HG03280 (cell line): ENCODE data around the gene GALNT17.

Source experiments
- ATAC-seq: cut with Tn5 transposase; IDR thresholded peaks from one replicate; pipeline ENCODE4 v1.9.1; 2021; ENCODE audit warnings: mild to moderate bottlenecking, moderate library complexity; ENCODE audit not compliant: unreplicated experiment

GALNT17 gene

DNA sequence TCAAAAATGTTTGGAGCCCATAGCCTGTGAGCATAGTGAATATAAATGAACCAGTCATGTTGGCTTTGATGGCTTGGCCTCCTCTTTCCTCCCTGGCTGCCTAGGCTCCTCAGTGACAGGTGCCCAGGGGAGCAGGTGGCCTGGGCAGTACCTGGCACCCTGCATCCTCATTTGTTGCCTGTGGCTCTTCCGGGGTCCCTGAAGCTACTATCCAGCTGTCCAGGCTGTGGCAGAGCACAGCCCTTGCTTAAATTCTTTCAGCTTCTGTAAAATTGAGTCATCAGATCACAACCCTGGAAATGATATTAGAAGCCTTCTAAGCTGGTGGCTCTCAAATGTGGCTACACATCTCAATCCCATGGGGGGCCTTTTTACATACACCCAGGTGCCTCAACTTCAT is 525.4 kb downstream of the GALNT17 start:
- no peak for ATAC-seq

DNA sequence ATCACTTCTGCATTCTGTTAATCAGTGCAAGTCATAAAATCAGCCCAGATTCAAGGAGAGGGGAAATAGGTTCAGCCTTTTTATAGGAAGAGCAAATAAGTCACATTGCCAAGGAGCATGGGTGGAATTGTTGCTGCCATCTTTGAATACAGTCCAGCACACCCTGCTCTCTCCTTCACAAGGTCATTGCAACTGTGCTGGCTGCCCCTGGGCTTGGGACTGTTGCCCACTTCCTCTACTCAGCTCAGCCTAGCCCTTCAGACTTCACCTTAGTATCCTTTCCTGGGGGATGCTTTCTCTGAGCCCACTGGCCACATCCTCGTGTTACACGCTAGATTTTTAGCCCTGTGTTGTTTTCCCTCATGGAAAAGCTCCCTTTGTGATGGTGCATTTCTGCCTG is 527.7 kb downstream of the GALNT17 start:
- ATAC-seq, result no peak

DNA sequence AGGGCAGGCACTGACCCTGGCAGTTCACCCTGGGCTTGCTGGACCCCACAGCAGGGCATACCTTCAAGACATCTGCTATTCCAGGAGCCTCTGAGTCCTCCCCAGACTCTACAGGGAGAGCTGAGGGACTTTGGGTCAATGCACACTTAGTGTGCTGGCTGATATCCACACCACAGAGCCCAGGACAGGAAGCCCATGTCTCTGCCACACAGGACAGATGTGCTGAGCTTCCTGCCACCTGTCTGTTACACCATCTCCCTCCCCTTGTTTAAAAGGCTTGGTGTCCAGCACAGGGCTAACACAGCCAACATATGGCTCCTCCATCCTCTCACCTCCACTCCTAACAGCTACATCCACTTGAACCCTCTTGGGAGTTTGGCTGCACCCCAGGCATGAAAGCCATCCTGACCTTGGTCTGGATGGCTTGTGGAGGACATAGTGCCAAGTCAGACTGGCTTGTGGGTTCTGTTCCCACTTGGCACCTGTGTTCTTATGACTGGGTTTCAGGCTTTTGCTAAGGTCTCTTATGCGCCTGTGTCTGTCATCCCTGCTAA is 529.8 kb downstream of the GALNT17 start:
- ATAC-seq, result no peak

DNA sequence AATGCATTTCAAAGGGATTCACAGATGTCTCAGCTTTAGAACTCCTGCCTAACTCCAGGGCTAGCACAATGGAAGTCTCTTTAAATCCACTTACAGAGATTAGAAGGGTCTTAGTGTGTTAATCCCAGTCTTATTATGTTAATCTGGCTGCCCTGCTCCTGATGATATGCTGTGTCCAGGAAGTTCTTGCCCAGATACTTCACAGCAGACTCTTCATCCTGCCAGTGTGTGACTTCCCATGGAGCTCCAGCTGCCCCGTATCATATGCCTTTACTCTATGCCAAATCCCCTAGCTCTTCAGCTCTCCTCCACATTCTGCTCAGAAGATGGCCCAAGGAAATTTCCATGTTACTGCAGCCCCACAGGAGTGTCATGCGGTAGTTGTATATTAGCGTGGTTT is 533.8 kb downstream of the GALNT17 start:
- no peak for ATAC-seq

DNA sequence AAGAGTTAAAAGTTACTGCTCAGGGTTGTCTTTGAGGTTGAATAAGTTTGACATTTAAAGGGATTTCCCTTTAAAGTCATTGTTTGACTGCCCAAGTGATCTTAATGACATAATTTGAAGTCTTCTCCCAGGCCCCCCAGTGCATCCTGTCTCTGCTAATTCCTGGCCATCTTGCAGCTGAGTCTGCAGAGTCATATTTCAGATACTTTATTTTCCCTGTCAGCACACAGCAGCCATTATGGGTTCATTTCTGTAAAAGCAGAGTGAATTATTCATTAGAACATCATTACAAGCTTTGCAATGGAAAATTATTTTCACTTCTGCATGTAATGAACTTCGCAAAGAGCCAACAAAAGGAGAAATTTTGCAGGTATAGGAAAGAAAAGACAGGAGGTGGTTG is 536.6 kb downstream of the GALNT17 start:
- ATAC-seq, result no peak

DNA sequence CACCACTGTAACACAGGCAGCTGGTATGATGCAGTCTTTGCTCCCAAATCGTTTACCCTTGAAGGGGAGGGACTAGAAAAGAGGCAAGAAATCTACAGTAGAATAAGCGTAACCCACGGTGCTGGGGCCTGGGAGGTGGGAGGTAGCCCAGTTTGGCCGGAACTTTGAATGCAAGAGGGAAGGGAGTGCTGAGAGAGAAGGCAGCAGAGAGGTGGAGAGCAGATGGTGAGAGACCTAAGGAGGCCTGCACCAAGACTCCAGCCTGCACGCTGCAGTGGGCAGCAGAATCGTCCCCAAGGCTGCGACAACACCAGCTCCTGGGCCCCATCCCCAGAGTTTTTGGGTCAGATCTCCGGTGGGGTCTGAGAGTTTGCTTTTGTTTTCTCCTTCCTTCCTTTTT is 547.5 kb downstream of the GALNT17 start:
- ATAC-seq, result no peak

DNA sequence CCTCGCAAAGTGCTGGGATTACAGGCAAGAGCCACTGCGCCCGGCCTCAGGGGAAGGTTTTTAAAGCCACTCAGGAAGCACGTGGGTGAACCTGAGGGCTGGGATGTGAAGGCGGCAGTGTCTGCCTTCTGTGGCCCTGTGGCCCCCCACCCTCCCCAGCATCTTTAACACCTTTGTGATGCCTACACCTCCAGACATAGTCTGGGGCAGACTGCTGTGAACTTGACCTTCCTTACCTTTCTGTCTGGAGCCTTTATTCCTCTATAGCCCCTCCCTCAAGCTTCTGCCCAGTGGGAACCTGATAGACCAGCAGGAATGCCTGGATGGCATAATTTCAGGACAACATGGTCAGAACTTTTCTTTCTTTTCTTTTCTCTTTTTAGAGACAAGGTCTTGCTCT is 550.2 kb downstream of the GALNT17 start:
- ATAC-seq, result no peak

DNA sequence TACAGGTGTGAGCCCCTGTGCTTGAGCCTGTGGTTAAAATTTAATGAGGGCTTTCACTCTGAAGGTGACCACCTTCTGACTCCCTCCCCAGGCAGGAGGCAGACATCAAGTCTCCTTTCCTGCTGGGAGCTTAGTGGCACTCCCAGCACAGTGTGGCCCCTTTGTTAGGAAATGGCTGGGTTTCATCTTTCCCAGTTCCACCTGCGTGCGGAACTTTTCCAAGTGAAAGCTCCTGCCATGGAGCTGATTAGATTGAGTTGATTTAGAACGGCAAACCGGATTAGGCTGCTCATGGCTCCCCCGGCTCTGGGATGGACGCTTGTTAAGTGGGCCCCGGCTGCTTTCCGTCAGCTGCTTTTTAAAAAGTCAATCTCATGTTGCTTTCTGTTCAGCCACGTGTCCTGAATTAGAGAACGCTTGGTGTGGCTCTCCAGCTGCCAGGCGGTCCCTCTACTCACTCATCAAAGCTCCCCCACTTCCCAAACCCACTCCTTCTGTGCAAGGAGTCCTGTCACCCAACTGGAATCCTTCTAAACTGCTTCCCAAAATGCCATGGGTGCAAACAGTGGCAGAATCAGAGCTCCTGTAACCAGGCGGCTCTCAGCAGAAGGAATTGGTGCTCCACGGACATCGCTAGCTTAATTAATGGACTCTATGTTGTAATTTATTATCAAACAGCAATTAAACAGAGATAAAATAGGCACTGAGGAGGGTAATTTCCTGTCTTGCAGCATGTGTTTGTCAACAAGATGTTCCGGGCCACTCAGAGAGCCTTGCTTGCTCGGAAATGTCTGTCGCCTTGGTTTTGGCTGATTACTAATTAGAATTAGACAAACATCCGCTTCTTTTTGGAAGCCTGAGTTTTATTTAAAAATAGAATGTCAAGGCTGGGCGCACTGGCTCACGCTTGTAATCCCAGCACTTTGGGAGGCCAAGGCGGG is 551.2 kb downstream of the GALNT17 start:
- ATAC-seq, result no peak

DNA sequence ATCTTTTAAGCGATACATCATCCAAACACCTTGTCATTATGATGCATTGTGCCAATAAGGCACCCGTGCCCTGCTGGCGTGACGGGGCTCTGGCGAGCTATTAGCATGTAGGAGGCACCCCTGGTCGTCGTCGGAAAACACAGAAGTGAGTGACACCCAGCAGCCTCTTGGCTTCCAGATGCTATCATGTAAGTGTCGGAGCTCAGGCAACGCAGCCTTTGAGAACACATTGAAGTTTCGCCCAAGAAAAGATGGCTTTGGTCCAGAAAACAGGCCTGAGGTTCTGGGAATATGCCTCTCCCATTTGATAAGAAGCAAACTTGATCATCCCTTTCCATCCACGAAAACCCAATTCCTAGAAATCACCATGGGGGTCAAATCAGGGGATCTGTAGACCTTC is 555.3 kb downstream of the GALNT17 start:
- no peak for ATAC-seq

DNA sequence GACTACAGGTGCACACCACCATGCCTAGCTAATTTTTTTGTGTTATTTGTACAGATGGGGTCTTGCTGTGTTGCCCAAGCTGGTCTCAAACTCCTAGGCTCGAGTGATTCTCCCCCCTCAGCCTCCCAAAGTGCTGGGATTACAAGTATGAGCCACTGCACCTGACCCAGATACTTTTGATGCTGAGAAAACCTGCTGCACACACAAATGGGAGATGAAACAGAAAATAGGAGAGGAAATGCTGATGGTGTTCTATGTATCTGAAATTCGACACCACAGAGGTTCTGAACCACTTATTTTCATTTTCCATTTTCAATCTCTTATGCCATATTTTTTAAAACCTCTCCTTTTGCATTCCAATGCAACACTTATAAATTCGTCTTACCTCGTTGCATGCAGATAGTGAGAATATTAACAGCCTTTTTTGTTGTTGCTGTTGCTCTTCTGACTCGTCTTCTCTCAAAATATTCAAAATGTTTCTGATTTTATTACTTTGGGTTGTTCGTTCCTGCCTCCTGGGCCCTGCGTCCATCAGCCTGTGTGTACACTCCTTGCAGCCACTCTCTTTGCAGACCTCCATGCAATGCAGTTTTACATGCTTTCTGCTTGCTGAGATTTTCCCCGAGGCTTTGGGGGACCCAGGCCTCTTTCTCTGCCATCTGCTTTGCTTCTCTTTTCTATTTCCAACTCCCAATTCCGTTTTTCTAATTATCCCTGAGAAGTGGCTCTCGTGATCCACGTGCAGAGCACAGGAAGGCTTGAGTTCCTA is 556.1 kb downstream of the GALNT17 start:
- no peak for ATAC-seq

DNA sequence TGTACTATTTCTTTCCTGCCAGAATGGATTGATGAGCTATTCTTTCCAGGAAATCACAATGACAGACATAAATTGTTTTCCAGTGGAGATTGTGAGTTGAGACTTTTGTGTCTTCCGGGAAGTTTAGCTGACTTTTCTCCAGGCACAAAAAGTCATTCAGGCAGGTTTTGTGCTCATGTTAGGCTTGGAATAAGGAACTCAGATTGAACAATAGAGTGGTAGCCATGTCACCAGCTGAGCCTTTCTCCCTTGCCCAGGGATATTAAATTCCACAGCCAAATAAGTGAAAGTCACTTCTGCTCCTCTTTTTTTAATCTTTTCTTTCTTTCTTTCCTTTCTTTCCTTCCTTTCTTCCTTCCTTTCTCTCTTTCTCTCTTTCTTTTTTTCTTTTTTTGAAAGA is 559.6 kb downstream of the GALNT17 start:
- no peak for ATAC-seq

DNA sequence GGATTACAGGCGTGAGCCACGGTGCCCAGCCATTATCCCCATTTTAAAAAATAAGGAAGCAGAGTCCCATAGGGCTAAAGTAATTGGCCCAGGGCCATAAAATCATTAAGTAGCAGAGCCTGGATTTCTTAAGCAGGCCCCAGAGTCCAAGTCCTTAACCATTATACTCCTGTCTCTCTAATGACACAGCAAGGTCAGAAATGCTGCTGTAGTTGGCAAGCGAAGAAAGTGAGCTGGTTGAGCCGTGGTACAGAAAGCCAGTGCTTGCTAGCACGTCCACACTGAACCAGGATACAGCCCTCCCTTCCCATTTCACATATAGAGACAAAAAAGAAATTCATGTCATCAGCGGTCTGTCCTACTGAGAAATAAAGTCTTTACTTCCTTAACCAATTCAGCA is 562.7 kb downstream of the GALNT17 start:
- no peak for ATAC-seq

DNA sequence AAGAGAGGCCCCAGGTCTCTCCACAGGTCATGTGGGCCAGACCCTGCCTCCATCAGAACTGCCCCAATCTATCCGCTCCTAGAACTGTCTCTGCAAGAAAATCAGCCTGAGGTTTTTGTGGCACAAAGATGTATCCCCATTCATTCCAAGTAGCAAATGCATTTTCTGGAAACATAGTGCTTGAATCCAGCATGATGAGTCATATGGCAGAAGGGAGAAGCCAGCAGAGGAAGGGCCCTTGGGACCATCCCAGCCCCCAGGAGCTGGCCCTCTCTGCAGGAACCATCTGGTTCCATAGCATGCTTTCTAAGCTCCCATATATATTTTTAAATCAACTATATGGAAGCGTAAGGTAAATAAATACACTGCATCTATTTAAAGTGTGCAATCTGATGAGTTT is 563.2 kb downstream of the GALNT17 start:
- no peak for ATAC-seq

DNA sequence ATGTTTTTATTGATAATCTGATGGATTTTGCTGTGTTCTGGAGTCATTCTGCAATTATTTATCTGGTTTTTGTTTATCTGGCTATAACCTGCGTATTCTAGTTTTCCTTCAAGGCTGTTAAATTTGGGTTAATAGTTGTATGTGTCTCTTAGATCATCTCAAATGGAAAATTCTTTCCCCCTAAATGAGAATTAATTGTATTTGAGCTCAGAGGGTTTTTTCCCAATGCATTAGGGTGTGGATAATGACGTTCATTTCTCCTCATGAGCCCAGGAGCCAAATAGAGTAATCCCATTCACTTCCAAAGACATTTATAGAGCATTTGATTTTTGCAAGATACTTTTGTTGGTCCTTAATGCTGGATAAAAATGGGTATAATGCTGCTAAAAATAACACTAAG is 564.6 kb downstream of the GALNT17 start:
- ATAC-seq, result no peak

DNA sequence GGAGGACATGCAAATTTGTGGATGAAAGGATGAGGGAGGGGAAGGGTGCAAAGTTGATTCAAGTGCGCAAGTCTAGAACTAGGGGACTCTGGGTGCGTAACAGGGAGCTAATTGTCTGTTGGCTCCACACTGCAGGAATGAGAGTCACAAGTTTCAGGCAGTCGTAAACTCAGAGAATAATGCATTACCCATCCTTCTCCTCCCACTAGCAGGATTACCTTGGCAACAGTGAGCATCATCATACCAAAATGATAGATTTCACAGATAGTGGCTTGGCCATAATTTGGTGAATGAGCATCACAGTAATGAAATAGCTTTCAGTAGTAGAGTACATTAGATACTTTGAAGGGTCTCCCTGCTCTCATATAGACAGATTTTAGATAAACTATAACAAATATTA is 565.5 kb downstream of the GALNT17 start:
- ATAC-seq, result no peak

DNA sequence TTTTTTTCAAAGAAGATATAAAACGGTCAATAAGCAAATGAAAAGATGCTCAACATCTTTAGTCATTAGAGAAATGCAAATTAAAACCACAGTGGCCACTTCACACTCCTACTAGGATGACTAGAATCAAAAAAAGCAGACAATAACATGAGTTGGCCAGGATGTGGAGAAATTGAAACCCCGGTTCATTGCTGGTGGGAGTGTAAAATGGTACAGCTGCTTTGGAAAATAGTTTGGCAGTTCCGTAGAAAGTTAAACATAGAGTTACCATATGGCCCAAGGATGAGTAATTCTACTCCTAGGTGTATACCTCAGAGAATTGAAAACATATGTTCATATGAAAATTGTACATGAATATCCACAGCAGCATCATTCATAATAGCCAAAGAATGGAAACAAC is 573.3 kb downstream of the GALNT17 start:
- no peak for ATAC-seq

DNA sequence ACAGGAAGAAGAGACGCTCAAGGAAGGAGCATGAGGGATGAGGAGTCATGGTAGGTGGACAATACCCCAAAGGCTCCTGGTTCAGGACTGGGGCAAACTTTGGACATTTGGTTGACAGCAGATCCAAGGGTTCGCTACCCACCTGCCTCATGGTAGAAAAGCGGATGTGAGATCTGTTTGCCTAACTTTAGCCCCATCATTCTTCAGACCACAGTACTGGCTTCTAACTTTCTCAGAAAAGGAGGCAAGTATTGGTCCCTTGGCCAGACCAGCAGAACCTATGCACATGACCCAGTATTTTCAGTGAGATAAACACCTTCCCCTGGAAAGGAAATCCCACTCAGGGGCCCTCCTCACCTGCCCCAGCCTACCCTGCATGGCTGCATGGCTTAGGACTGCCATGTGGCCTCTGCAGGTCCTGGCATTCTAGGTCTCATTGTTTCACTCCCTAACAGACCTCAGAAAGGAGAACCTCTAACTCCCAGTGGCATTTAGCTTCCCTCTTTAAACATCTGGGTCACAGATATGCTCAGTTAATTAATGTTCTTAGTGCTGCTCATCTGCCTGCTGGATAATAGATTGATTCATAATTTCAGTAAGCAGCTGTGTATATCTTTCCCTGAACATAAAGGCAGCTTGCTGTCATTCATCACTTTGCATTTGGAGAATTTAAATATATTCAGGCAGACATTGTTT is 574.1 kb downstream of the GALNT17 start:
- ATAC-seq, result no peak

DNA sequence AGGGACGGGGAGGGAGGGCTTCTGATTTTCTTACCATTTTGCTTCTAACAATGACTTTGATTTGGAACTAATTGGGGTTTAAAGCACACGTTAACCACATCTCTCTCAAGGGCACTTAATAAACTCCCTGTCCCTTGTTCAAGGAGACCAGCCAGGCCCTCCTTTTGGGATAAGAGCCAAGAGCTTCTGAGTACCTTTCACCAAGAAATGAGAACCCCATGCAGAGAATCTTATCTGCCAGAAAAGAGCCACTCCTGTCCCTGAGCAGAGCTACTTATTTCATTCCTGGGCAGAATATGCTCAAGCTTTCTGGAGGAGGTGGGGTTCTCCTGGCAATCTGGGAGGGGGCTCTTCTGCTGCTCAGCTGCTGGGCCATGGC is 574.6 kb downstream of the GALNT17 start:
- no peak for ATAC-seq

DNA sequence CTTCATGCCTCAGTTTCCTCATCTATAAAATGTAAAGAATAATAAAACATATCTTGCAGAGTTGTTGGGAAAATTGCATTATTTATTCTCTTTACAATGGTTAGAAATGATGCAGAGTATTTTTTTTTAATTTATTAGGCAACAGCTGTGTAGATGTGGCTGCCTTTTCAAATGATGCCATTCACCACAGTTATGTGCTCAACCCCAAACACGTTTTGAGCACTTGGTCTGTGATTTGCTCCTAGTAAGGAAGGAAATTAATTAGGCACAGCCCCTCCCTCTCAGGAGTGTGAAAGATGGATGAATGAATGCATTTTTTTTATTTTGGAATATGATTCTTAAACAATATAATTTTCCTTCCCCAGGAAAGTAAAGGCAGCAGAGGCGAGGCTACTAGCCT is 575.1 kb downstream of the GALNT17 start:
- no peak for ATAC-seq

DNA sequence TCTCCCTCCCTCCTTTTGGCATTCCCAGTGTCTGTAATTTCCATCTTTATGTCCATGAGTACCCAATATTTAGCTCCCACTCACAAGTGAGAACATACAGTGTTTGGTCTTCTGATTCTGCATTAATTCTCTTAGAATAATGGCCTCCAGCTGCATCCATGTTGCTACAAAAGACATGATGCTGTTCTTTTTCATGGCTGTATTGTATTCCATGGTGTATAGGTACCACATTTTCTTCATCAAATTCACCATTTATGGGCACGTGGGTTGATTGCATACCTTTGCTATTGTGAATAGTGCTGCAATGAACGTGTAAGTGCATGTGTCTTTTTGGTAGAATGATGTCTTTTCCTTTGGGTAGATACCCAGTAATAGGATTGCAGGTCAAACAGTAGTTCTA is 576.8 kb downstream of the GALNT17 start:
- no peak for ATAC-seq

DNA sequence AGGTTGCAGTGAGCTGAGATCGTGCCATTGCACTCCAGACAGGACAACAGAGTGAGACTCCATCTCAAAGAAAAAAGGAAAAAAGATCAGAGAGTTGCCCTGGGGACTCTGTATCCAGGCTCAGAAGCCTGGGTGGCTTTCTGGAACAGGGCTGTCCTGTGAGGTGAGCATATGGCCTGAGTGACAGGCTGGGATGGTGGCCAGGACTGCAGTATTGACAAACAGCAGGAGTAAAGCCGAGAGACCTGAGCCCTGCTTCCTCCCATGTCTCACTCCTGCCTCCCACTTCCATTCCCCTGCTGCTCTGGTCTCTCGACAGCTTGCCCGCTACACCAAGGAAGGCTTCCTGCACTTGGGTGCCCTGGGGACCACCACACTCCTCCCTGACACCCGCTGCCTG is 578.5 kb downstream of the GALNT17 start:
- no peak for ATAC-seq
